Measurements from ENCODE around the gene REXO1. TPM values are rescaled to one million over a fixed set of nuclear protein-coding genes. Genes with fewer than 3 reads are reported as not detected.
"Not testable (repeated sequence)": the region's sequence is repeated elsewhere in the genome, so short reads cannot be mapped to it uniquely, and the experiment has no call there.

Gene REXO1
- total RNA-seq, 4 donors from 2014 or later = 7.5 to 16.4 (median 15.4) TPM

DNA sequence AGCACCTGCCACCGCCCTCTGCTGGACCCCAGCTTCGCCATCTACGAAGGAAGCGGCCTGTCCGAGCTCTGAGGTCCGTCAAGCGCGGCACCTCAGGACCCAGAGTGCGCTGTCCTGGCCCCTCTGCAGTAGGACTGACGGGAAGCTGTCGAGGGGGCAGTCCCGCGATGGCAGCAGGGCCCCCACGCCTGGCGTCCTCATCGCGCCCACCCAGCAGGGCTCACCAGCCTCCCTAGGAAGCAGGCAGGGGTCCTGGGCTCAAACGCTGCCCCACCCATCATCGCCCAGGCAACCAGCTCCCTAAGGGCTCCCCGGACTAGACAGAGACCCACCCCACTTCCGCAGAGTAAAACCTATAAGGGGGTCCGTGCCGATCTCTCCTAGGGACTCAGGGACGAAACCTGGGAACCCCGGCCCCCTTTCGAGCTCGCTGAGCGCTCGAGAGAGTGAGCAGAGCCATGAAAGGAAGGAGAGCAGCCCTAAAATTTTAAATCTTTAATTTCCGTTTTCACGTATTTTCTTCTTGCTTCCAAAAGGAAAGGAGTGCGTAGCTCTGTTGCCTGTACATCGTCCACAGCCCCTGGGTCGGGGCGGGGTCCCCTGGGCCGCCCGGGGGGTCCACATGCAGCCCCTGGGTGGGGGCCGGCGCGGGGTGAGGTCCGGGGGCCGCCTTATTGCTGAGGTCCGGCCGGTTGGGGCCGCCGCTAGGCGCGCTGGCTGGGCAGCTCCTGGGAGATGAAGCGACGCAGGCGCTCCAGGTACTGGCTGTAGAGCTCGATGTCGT lies 28.4 kb upstream of the REXO1 start:
- peak overlapping the region; percentile 69 to 99 (median 96) for H3K4me3 ChIP-seq
- intact Hi-C loops (cut with DNase I); DNase-seq; H3K9me3 ChIP-seq; H3K27me3 ChIP-seq: not testable (repeated sequence)
- H3K36me3 ChIP-seq = peaks cover 0 to 40% (median 6%) of the 10 kb centered on the region in 3 donors
- 33 to 83% methylated on average over 10 to 11 of the region's 53 CpGs for WGBS, 2 donors
- H3K4me1 ChIP-seq = peaks cover 49 to 72% (median 53%) of the 10 kb centered on the region in 3 donors
- peak overlapping the region; percentile 93 to 98 (median 96) for H3K27ac ChIP-seq

GRCh38 chr19:1875646-1876495 lies 27.6 kb upstream of the REXO1 start:
- Histone ChIP-seq H3K4me3 (peak overlapping the region; percentile 69 to 99 (median 96)), H3K4me1 (peaks cover 47 to 71% (median 48%) of the 10 kb centered on the region in 3 donors), H3K27ac (peak overlapping the region; percentile 93 to 98 (median 96)), H3K27me3 (no peaks in the 10 kb centered on the region), H3K9me3 (no peaks in the 10 kb centered on the region), H3K36me3 (peaks cover 0 to 46% (median 4%) of the 10 kb centered on the region in 3 donors)
- intact Hi-C loops (cut with DNase I) = no loop called here
- TF ChIP-seq, protein P1, sequence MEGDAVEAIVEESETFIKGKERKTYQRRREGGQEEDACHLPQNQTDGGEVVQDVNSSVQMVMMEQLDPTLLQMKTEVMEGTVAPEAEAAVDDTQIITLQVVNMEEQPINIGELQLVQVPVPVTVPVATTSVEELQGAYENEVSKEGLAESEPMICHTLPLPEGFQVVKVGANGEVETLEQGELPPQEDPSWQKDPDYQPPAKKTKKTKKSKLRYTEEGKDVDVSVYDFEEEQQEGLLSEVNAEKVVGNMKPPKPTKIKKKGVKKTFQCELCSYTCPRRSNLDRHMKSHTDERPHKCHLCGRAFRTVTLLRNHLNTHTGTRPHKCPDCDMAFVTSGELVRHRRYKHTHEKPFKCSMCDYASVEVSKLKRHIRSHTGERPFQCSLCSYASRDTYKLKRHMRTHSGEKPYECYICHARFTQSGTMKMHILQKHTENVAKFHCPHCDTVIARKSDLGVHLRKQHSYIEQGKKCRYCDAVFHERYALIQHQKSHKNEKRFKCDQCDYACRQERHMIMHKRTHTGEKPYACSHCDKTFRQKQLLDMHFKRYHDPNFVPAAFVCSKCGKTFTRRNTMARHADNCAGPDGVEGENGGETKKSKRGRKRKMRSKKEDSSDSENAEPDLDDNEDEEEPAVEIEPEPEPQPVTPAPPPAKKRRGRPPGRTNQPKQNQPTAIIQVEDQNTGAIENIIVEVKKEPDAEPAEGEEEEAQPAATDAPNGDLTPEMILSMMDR (IDR thresholded peaks at IDR 0.05) = peak in 1 of 6 experiments; percentile 36
- TF ChIP-seq POLR2A (IDR thresholded peaks at IDR 0.05) = peak in 3 of 4 donors; percentile 89 to 95 (median 92)
- 0% methylated on average over 1 to 2 of the region's 87 CpGs for WGBS, 2 donors
- no peak for DNase-seq

DNA sequence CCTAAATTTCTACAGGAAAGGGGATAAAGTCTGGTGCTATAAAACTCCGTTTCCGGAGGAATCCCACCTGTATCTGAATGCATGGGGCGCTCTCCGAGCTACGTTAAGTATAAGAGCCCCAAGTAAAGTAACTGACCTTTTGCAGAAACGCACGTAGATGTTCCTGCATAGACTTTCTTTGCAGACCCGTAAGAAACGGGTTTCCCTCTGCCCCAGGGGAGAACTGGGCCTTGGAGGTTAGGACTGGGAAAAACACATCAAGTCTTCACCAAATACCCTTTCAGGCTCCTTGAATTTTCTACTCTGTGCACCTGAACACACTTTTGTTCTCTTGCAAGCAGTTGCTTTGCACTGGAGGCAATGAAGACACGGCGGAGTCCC lies 27.0 kb upstream of the REXO1 start:
- H3K9me3 ChIP-seq; DNase-seq; H3K27me3 ChIP-seq; intact Hi-C loops (cut with DNase I): not testable (repeated sequence)
- peaks cover 41 to 65% (median 42%) of the 10 kb centered on the region in 3 donors for H3K4me1 ChIP-seq
- H3K27ac ChIP-seq = peak overlapping the region; percentile 93 to 98 (median 96)
- peaks cover 0 to 46% (median 0%) of the 10 kb centered on the region in 3 donors for H3K36me3 ChIP-seq
- WGBS, 2 donors = 2 to 3% methylated on average over 7 to 9 of the region's 11 CpGs
- H3K4me3 ChIP-seq = peak overlapping the region; percentile 69 to 99 (median 96)

DNA sequence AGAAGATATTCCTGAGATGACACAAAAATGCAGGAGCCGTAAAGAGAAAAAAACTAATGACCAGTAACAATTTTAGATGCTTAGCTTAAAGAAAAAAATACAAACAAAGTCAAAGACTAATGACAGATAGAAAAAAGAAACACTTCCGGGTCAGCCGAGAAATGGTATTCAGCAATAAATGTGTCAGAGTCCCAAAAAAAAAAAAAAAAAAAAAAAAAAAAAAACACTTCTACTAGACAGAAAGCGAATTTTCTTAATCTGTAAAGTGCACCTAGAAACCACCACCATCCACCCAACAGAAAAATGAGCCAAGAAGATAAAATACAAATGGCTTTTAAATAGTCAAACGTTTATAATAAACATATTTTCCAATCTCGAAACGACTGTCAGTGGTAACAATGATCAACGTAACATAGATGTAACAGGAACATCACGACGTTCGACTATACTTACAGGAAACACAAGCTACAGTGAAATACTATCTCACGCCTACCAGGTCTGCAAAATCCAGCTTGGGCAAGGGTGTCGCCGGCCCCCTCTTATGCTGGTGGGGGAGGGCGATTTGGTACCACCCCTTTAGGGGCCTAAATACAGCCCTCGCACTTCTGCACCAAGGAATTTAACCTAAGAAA lies 26.4 kb upstream of the REXO1 start:
- Histone ChIP-seq H3K27ac (peak overlapping the region; percentile 93 to 98 (median 96)), H3K36me3 (peaks cover 0 to 45% (median 0%) of the 10 kb centered on the region in 3 donors), H3K4me1 (peaks cover 38 to 60% (median 39%) of the 10 kb centered on the region in 3 donors), H3K9me3 (no peaks in the 10 kb centered on the region), H3K4me3 (peak overlapping the region; percentile 69 to 99 (median 96)), H3K27me3 (no peaks in the 10 kb centered on the region)
- TF ChIP-seq POLR2A (IDR thresholded peaks at IDR 0.05) = no peak
- TF ChIP-seq, protein P1 (IDR thresholded peaks at IDR 0.05) = no peak
- no peak for DNase-seq
- intact Hi-C loops (cut with DNase I) = no loop called here
- 3 to 4% methylated on average over 16 of the region's 16 CpGs for WGBS, 2 donors

GRCh38 chr19:1873524-1874473 lies 25.5 kb upstream of the REXO1 start:
- H3K9me3 ChIP-seq = no peaks in the 10 kb centered on the region
- intact Hi-C loops (cut with DNase I) = no loop called here
- TF ChIP-seq, protein P1 (IDR thresholded peaks at IDR 0.05) = no peak
- no peak for TF ChIP-seq POLR2A (IDR thresholded peaks at IDR 0.05)
- H3K27ac ChIP-seq = peak overlapping the region; percentile 82 to 97 (median 94)
- H3K27me3 ChIP-seq = no peaks in the 10 kb centered on the region
- peaks cover 38 to 64% (median 39%) of the 10 kb centered on the region in 3 donors for H3K4me1 ChIP-seq
- peaks cover 0 to 38% (median 0%) of the 10 kb centered on the region in 3 donors for H3K36me3 ChIP-seq
- DNase-seq = no peak
- 36 to 51% methylated on average over 22 to 23 of the region's 29 CpGs for WGBS, 2 donors
- peak overlapping the region in 3 of 4 donors; percentile 54 to 96 (median 96) for H3K4me3 ChIP-seq
